CD8-positive, alpha-beta memory T cell (primary cell): ENCODE results near the gene CTDNEP1. TPM values are rescaled to one million over a fixed set of nuclear protein-coding genes. Genes with fewer than 3 reads are reported as not detected.

Source experiments
- CTCF ChIA-PET: fragments of 350-600 bp; sonication (Branson Sonifier 250); formaldehyde crosslinking; loops from one replicate; lab custom pipeline; 2021; ENCODE audit warnings: antibody characterized with exemption; lab: Charles Lee
- POLR2A ChIA-PET: fragments of 350-600 bp; sonication (Branson Sonifier 250); formaldehyde crosslinking; loops from one replicate; lab custom pipeline; 2021; ENCODE audit warnings: antibody characterized with exemption; lab: Charles Lee
- DNase-seq, 5 donors: peaks; one replicate each; pipeline versions ENCODE4 v3.0.0 to v3.0.0-alpha.2; 2020 to 2022; ENCODE audit warnings: mixed read lengths in 1 of 5
- H3K27ac ChIP-seq: one replicate; pipeline ENCODE4 v1.7.0; 2013; ENCODE audit warnings: low read depth, mild to moderate bottlenecking, low read length, moderate library complexity
- H3K27me3 ChIP-seq: 2 replicates; pipeline ENCODE4 v1.7.0; 2013; ENCODE audit warnings: low read length, mild to moderate bottlenecking; ENCODE audit not compliant: insufficient read depth, poor library complexity, severe bottlenecking
- H3K36me3 ChIP-seq: 2 replicates; pipeline ENCODE4 v1.7.0; 2013; ENCODE audit warnings: mild to moderate bottlenecking, low read length, moderate library complexity; ENCODE audit not compliant: insufficient read depth
- H3K4me1 ChIP-seq: 2 replicates; pipeline ENCODE4 v1.7.0; 2013; ENCODE audit warnings: mild to moderate bottlenecking, low read length, moderate library complexity; ENCODE audit not compliant: insufficient read depth
- H3K4me3 ChIP-seq: 2 replicates; pipeline ENCODE4 v1.7.0; 2013; ENCODE audit warnings: mild to moderate bottlenecking, low read length
- H3K9me3 ChIP-seq: 2 replicates; pipeline ENCODE4 v1.7.0; 2013; ENCODE audit warnings: mild to moderate bottlenecking, low read length
- H3K27ac Mint-ChIP-seq, 8 donors: one replicate each; pipeline ENCODE4 v1.8.0; 2020 to 2021; ENCODE audit warnings: mixed read lengths in 8 of 8, mild to moderate bottlenecking in 6 of 8, inconsistent platforms in 3 of 8, moderate library complexity in 3 of 8
- H3K27me3 Mint-ChIP-seq, 2 donors: one replicate each; pipeline ENCODE4 v1.8.0; 2020 to 2021; ENCODE audit warnings: mixed read lengths in 2 of 2, mild to moderate bottlenecking in 1 of 2, moderate library complexity in 1 of 2
- H3K36me3 Mint-ChIP-seq, 3 donors: one replicate each; pipeline ENCODE4 v1.8.0; 2020 to 2021; ENCODE audit warnings: mixed read lengths in 3 of 3, inconsistent platforms in 1 of 3, mild to moderate bottlenecking in 1 of 3
- H3K4me1 Mint-ChIP-seq, 3 donors: one replicate each; pipeline ENCODE4 v1.8.0; 2020 to 2021; ENCODE audit warnings: mixed read lengths in 3 of 3, inconsistent platforms in 1 of 3, mild to moderate bottlenecking in 1 of 3
- H3K4me3 Mint-ChIP-seq, 7 donors: one replicate each; pipeline ENCODE4 v1.8.0; 2020 to 2021; ENCODE audit warnings: mixed read lengths in 7 of 7, mild to moderate bottlenecking in 6 of 7, moderate library complexity in 4 of 7, inconsistent platforms in 2 of 7
- H3K9me3 Mint-ChIP-seq, 5 donors: one replicate each; pipeline ENCODE4 v1.8.0; 2020 to 2022; ENCODE audit warnings: mixed read lengths in 5 of 5, mild to moderate bottlenecking in 3 of 5, moderate library complexity in 2 of 5, inconsistent platforms in 1 of 5
- polyA plus RNA-seq: library from polyadenylated mRNA; unstranded; fragments of 300-500 nt; fragmentation: Illumina TruSeq; gene quantifications from one replicate; pipeline ENCODE4 v1.2.3, GENCODE V29; 2021
- total RNA-seq, 2 experiments: library from RNA; stranded (reverse); gene quantifications; one replicate each; pipeline ENCODE4 v1.2.3, GENCODE V29; 2021

Gene CTDNEP1
- total and polyA plus RNA-seq, 3 experiments from 2014 or later, result 57.1 to 240 (median 224) TPM

DNA sequence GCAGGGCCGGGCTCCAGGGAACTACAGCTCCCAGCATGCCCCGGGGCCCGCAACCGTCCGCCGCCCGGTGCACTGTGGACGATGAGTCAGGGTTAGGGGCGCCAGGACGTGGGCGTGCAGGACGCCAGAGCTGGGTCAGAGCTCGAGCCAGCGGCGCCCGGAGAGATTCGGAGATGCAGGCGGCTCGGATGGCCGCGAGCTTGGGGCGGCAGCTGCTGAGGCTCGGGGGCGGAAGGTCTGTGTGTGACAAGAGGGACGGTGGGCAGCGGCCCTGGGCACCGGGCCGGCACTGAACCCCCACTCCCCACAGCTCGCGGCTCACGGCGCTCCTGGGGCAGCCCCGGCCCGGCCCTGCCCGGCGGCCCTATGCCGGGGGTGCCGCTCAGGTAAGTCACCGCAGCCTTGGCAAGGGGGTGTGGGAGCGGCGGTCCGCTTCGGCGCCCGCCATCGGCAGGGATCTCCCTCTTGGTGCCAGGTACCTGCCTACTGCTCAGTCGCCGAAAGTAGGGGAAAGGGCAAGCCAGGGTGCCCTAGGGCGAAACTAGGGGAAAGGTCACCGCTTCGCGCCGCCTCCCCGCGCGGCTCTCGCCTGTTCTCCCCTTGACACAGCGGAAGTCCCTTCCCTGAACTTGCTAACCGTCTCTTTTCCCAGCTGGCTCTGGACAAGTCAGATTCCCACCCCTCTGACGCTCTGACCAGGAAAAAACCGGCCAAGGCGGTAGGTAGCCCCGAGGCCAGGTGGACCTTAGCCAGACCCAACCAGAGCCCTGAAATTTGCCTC is 31.5 kb downstream of the CTDNEP1 start, which contains the start of the genes ACADVL and DLG4:
TSS of gene ACADVL (plus strand) at position 127 of the 781 bp plus-strand sequence. CDS start at position 174, 47 bp downstream.
TSS of gene DLG4 (minus strand) at position 25 of the 781 bp plus-strand sequence.
- peak within 1 kb of the TSS; percentile 81 to 100 (median 98) for H3K27ac Mint-ChIP-seq
- Histone ChIP-seq H3K4me1 (peaks cover 54% of the 10 kb centered on the region), H3K36me3 (peaks cover 25% of the 10 kb centered on the region)

DNA sequence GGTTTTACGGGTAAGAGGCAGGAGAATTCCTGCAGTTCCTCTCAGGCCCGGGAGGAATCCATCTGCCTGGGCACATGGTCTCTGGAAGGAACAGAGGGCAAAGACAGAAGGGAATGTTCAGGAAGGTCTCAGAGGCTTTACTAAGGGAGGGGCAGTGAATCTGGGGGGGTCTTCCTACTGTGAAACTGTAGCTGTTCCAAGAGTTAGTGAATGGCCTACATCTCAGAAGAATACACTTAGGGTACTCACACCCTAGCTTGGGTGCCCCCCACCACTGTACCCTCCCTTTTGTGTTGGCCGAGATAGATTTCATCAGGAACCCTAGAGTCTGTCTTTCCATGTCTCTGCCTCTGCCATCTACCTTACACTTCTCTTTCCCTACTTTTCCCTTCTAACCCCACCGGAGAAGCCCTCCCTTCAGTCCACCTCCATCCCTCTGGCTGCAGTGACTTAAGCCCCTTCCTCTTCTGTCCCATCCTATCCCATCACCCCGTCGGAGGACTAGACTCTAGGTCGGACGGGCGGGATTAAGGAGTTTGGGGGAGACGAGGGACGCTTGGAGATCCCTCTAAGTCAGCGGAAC is 32.2 kb downstream of the CTDNEP1 start:
- Histone ChIP-seq H3K4me1 (peaks cover 59% of the 10 kb centered on the region), H3K36me3 (peaks cover 25% of the 10 kb centered on the region), H3K27ac (peak overlapping the region; percentile 57), H3K9me3 (no peaks in the 10 kb centered on the region), H3K4me3 (peak overlapping the region; percentile 67), H3K27me3 (no peaks in the 10 kb centered on the region)
- Mint-ChIP-seq H3K27ac (peak overlapping the region; percentile 81 to 100 (median 98)), H3K27me3 (peaks cover 0 to 2% of the 10 kb centered on the region in 2 donors), H3K36me3 (peaks cover 0 to 36% (median 2%) of the 10 kb centered on the region in 3 donors), H3K9me3 (no peaks in the 10 kb centered on the region), H3K4me1 (peaks cover 42 to 68% (median 52%) of the 10 kb centered on the region in 3 donors), H3K4me3 (peak overlapping the region; percentile 74 to 96 (median 93))
- CTCF ChIA-PET, result interaction anchor here (1.3 to 4.7 kb wide), 6 partner anchors 16 to 78 kb away, joined by 4 to 23 read pairs (median 10); partner anchors contain the start of genes DVL2 and GABARAP
- peak in 1 of 5 donors; percentile 18 for DNase-seq
- POLR2A ChIA-PET, result interaction anchor here (0.6 to 3.1 kb wide), 8 partner anchors 15 to 467 kb away, joined by 3 to 31 read pairs (median 6); partner anchors contain the start of genes DVL2, GABARAP, PHF23 and SLC16A13

More for the DNA sequence above, 31.5 kb downstream of the CTDNEP1 start, which contains the start of the genes ACADVL and DLG4:
- Mint-ChIP-seq H3K36me3 (peaks cover 0 to 42% (median 2%) of the 10 kb centered on the region in 3 donors), H3K4me1 (peaks cover 35 to 61% (median 46%) of the 10 kb centered on the region in 3 donors), H3K9me3 (no peaks in the 10 kb centered on the region), H3K4me3 (peak within 1 kb of the TSS; percentile 74 to 96 (median 93)), H3K27me3 (no peaks in the 10 kb centered on the region)
- peak within 1 kb of the TSS; percentile 70 for H3K27ac ChIP-seq
- peak within 1 kb of the TSS; percentile 67 for H3K4me3 ChIP-seq
- no peaks in the 10 kb centered on the region for H3K9me3 ChIP-seq
- CTCF ChIA-PET, result interaction anchor here (0.6 to 4.7 kb wide), 12 partner anchors 15 to 341 kb away, joined by 3 to 23 read pairs (median 4); partner anchors contain the start of genes DVL2, GABARAP and SLC2A4
- DNase-seq, result peak; percentile 65 to 86 (median 70)
- no peaks in the 10 kb centered on the region for H3K27me3 ChIP-seq
- POLR2A ChIA-PET, result interaction anchor here (0.6 to 3.1 kb wide), 11 partner anchors 14 to 466 kb away, joined by 3 to 31 read pairs (median 6); partner anchors contain the start of genes DVL2, GABARAP, PHF23 and SLC16A13

DNA sequence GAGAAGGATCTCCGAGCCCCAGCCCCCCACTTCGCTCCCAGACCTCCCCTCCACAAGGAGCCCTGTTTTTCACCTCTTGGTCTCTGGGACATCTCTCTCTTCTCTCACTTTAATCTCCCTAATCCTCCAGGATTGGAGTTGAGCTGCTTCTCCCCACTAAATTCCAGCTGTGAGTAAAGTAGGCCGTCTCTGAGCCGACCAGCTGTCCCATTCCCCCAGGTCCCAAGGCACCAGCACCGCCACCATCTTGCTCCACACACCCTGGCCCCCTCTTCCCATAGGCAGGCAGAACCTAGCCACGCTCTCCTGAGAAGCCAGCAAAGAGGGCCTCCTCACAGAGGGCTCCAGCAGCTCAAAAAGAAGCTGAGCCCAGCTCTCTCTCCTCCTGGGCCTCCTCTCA is 32.8 kb downstream of the CTDNEP1 start:
- Histone ChIP-seq H3K27ac (peak overlapping the region; percentile 57), H3K36me3 (peaks cover 20% of the 10 kb centered on the region), H3K4me1 (peaks cover 62% of the 10 kb centered on the region), H3K9me3 (no peaks in the 10 kb centered on the region), H3K4me3 (no peak overlapping the region), H3K27me3 (no peaks in the 10 kb centered on the region)
- peak in 1 of 5 donors; percentile 39 for DNase-seq
- ChIA-PET CTCF (interaction anchor here (1.3 to 4.7 kb wide), 6 partner anchors 16 to 78 kb away, joined by 4 to 23 read pairs (median 10); partner anchors contain the start of genes DVL2 and GABARAP), POLR2A (interaction anchor here (1.3 to 3.1 kb wide), 4 partner anchors 16 to 24 kb away, joined by 5 to 31 read pairs (median 14); partner anchors contain the start of genes DVL2, GABARAP and PHF23)
- H3K4me1 Mint-ChIP-seq, result peaks cover 46 to 74% (median 58%) of the 10 kb centered on the region in 3 donors
- H3K9me3 Mint-ChIP-seq, result peaks cover 0 to 1% (median 0%) of the 10 kb centered on the region in 5 donors
- peak overlapping the region in 6 of 7 donors; percentile 74 to 96 (median 94) for H3K4me3 Mint-ChIP-seq
- H3K27ac Mint-ChIP-seq, result peak overlapping the region in 7 of 8 donors; percentile 75 to 100 (median 96)
- H3K36me3 Mint-ChIP-seq, result peaks cover 0 to 30% (median 0%) of the 10 kb centered on the region in 3 donors
- H3K27me3 Mint-ChIP-seq, result peaks cover 0 to 5% of the 10 kb centered on the region in 2 donors

DNA sequence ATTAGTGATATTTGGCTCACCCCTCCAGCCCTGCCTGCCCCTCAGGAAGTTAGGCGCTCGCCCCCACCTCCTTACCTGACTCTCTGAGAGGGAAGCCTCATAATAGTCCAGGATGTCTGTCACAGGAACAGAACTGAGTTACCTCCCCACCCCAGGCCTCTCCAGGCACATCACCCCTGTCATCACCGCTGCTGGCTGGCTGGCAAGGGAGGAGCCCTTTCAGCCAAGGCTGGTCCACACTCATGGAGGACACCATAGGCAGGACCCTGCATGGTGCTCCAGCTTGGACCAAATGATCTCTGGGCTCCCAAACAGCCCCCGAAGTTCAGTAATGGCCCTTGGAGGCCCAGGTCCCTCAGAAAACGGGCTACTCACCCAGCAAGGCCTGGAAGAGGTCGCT is 33.4 kb downstream of the CTDNEP1 start:
- H3K27me3 Mint-ChIP-seq, result peaks cover 0 to 5% of the 10 kb centered on the region in 2 donors
- H3K4me1 Mint-ChIP-seq, result peaks cover 51 to 80% (median 63%) of the 10 kb centered on the region in 3 donors
- Histone ChIP-seq H3K9me3 (no peaks in the 10 kb centered on the region), H3K4me1 (peaks cover 67% of the 10 kb centered on the region), H3K27me3 (no peaks in the 10 kb centered on the region), H3K27ac (peak overlapping the region; percentile 13), H3K4me3 (peak overlapping the region; percentile 37), H3K36me3 (peaks cover 14% of the 10 kb centered on the region)
- peaks cover 0 to 1% (median 0%) of the 10 kb centered on the region in 5 donors for H3K9me3 Mint-ChIP-seq
- H3K4me3 Mint-ChIP-seq, result peak overlapping the region in 6 of 7 donors; percentile 23 to 64 (median 36)
- peak overlapping the region in 5 of 8 donors; percentile 47 to 81 (median 53) for H3K27ac Mint-ChIP-seq
- no peak for DNase-seq
- CTCF ChIA-PET, result interaction anchor here (2.0 to 4.7 kb wide), 2 partner anchors 17 to 25 kb away, joined by 6 to 20 read pairs; partner anchors contain the start of genes DVL2 and GABARAP
- POLR2A ChIA-PET, result interaction anchor here (1.3 to 3.1 kb wide), 3 partner anchors 16 to 21 kb away, joined by 5 to 31 read pairs (median 19); partner anchors contain the start of genes DVL2 and PHF23
- peaks cover 0 to 24% (median 0%) of the 10 kb centered on the region in 3 donors for H3K36me3 Mint-ChIP-seq

DNA sequence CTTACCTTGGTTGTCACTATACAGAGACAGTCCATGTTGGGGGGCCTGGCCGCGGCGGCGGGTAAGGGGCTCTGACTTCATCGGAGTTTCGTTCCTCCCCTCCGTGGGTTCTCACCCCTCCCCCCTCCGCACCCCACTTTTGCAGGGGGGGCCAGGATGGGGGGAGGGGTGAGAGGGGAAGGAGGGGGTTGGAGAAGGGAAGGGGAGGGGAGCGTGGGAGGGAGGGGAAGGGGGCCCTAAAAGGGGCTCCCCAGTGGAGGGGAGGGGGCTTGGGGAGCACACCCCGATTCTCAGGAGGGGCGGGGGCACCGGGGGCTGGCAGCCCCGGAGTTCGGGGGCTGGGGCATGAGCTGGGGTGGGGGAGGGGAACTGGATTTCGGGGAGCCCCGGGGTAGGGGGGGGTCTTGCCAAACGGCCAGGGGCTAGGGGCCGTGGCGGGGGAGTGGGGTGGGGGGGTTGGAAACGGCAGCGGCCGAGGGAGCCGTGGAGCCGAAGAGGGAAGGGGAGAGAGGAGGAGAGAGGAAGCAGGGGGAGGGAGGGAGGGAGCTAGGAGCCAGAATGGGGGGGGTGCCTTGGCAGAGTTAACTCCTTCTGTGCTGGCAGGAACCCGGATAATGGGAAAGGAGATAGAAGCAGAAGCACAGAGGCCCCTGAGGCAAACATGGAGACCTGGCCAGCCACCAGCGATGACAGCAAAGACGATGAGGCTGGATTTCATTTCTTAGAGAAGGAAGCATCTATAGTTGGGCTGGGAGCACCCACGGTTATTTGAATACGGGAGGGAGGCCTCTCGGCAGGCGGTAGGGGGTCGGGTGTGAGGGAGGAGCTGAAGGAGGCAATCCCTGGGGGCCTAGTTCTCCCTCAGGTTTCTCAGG is 34.2 kb downstream of the CTDNEP1 start:
- peak in 1 of 5 donors; percentile 54 for DNase-seq
- no peaks in the 10 kb centered on the region for H3K9me3 ChIP-seq
- H3K4me3 Mint-ChIP-seq, result peak overlapping the region in 4 of 7 donors; percentile 15 to 64 (median 36)
- peaks cover 0 to 16% (median 0%) of the 10 kb centered on the region in 3 donors for H3K36me3 Mint-ChIP-seq
- peaks cover 0 to 1% (median 0%) of the 10 kb centered on the region in 5 donors for H3K9me3 Mint-ChIP-seq
- no peaks in the 10 kb centered on the region for H3K27me3 ChIP-seq
- H3K27ac Mint-ChIP-seq, result peak overlapping the region in 5 of 8 donors; percentile 4 to 53 (median 37)
- H3K4me3 ChIP-seq, result peak overlapping the region; percentile 37
- CTCF ChIA-PET, result no interaction called here
- H3K36me3 ChIP-seq, result peaks cover 10% of the 10 kb centered on the region
- H3K4me1 Mint-ChIP-seq, result peaks cover 51 to 80% (median 65%) of the 10 kb centered on the region in 3 donors
- H3K27ac ChIP-seq, result no peak overlapping the region
- POLR2A ChIA-PET, result interaction anchor here (1.3 to 2.4 kb wide), 2 partner anchors 17 to 19 kb away, joined by 5 to 19 read pairs; partner anchors contain the start of gene DVL2
- peaks cover 67% of the 10 kb centered on the region for H3K4me1 ChIP-seq
- peaks cover 0 to 5% of the 10 kb centered on the region in 2 donors for H3K27me3 Mint-ChIP-seq

DNA sequence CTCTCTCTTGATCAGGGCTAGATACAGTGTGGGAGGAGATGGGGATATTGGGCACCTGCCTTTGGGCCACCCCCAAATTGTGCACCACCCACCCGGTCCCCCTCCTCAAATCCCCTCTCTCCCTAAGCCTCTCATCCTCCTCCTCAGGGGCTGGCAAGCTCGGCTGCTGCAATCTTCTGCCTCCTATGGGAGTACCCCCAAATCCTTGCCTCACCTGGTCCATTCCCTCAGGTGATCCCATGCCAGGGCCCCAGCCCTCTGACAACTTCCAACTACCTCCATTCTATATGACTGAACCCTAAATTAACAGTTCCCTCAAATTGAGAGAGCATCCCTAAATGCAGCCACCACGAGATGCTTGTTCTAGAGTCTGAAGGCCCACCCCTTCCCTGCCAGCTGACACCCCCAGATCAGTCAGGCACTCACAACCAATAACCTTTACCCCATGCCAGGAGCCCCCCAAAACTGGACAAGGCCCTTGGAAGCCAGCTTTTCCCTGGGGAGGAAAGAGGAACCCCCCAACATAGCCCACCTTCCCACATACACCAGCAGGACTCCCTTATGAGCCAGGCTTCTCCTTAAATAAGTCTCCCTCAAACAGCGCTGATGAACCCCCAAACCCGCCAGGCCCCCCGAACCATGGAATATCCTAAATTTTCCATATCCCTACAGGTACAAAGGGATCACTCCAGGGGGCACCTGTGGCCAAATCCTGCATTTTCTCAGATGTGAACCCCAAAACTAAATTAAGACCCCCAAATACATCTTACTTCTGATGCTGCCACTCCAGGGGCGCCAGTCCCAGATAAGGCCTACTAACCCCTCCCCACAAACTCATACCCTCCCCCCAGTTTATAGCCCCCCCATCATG is 35.1 kb downstream of the CTDNEP1 start:
- DNase-seq, result peak in 1 of 5 donors; percentile 37
- no peaks in the 10 kb centered on the region for H3K9me3 ChIP-seq
- H3K36me3 ChIP-seq, result peaks cover 4% of the 10 kb centered on the region
- Mint-ChIP-seq H3K9me3 (peaks cover 0 to 1% (median 0%) of the 10 kb centered on the region in 5 donors), H3K4me3 (peak overlapping the region in 6 of 7 donors; percentile 11 to 74 (median 36)), H3K27me3 (peaks cover 5 to 6% of the 10 kb centered on the region in 2 donors), H3K36me3 (peaks cover 0 to 9% (median 0%) of the 10 kb centered on the region in 3 donors), H3K27ac (peak overlapping the region; percentile 20 to 89 (median 52)), H3K4me1 (peaks cover 51 to 74% (median 67%) of the 10 kb centered on the region in 3 donors)
- no peak overlapping the region for H3K27ac ChIP-seq
- ChIA-PET POLR2A (no interaction called here), CTCF (no interaction called here)
- no peaks in the 10 kb centered on the region for H3K27me3 ChIP-seq
- H3K4me3 ChIP-seq, result peak overlapping the region; percentile 4
- peaks cover 67% of the 10 kb centered on the region for H3K4me1 ChIP-seq
